Measurements from ENCODE around the gene LILRB5.

- TF ChIP-seq CTCF (IDR thresholded peaks at IDR 0.05 in 4 of 5, conservative IDR thresholded peaks at IDR 0.05 in 1 of 5) (no peak), POLR2A (IDR thresholded peaks at IDR 0.05) (no peak)
Observed at GRCh38 chr19:54299515-54299914, 42.4 kb upstream of the LILRB5 start.
